ENCODE measurements around the gene ARHGAP31. TPM values are rescaled to one million over a fixed set of nuclear protein-coding genes. Genes with fewer than 3 reads are reported as not detected.

The ARHGAP31 gene
- polyA plus RNA-seq, 3 donors, result 4.7 to 9.8 (median 7.6) TPM

- H3K4me2 ChIP-seq (replicated peaks; ENCODE audit: extremely low read depth, low read length, poor library complexity, severe bottlenecking), result no peak overlapping the region
- TF ChIP-seq CTCF (IDR thresholded peaks at IDR 0.05), result no peak
Observed at GRCh38 chr3:119340446-119340845, 46.3 kb downstream of the ARHGAP31 start.

GRCh38 chr3:119342176-119342575 is 48.0 kb downstream of the ARHGAP31 start:
- TF ChIP-seq CTCF (IDR thresholded peaks at IDR 0.05), result no peak
- no peak overlapping the region for H3K4me2 ChIP-seq (replicated peaks; ENCODE audit: extremely low read depth, low read length, poor library complexity, severe bottlenecking)
- H3K4me1 ChIP-seq (ENCODE audit: control insufficient read depth in 1 of 2, insufficient read depth in 2 of 2, low read length in 2 of 2), result peaks cover 7% of the 10 kb centered on the region in 2 donors
- no peak overlapping the region for H3K27ac Mint-ChIP-seq
- no peaks in the 10 kb centered on the region for H3K79me2 ChIP-seq (ENCODE audit: insufficient read depth, low read length)
- peaks cover 19% of the 10 kb centered on the region for H4K20me1 ChIP-seq (ENCODE audit: insufficient read depth, low read length)
- no peaks in the 10 kb centered on the region for H3K27me3 ChIP-seq (ENCODE audit: control insufficient read depth in 2 of 2, insufficient read depth in 2 of 2, low read length in 2 of 2)
- peaks cover 0 to 14% of the 10 kb centered on the region in 2 donors for H3K36me3 ChIP-seq (replicated peaks in 1 of 2; ENCODE audit: control insufficient read depth in 1 of 2, insufficient read depth in 2 of 2, low read length in 2 of 2)
- no peak overlapping the region for H3K27ac ChIP-seq (ENCODE audit: low read depth in 1 of 2, low read length in 2 of 2)
- peaks cover 2 to 3% of the 10 kb centered on the region in 2 donors for H3K9me3 ChIP-seq (replicated peaks in 1 of 2; ENCODE audit: control insufficient read depth in 1 of 2, insufficient read depth in 1 of 2, low read length in 2 of 2)
- peaks cover 0 to 4% (median 0%) of the 10 kb centered on the region in 3 donors for H3K27me3 Mint-ChIP-seq (ENCODE audit: low read depth in 3 of 3)
- no peak for DNase-seq
- H3K4me3 Mint-ChIP-seq, result no peak overlapping the region
- peaks cover 10 to 20% of the 10 kb centered on the region in 2 donors for H3K36me3 Mint-ChIP-seq
- H3K9me3 Mint-ChIP-seq, result peaks cover 3 to 4% (median 4%) of the 10 kb centered on the region in 7 donors
- WGBS (ENCODE audit: insufficient coverage), result no CpG with 5 or more reads among the region's 1 CpG
- H3K4me1 Mint-ChIP-seq, result peaks cover 11% of the 10 kb centered on the region
- no peak overlapping the region for H3K4me3 ChIP-seq (replicated peaks in 1 of 3; ENCODE audit: low read depth in 2 of 3, low read length in 3 of 3)
- intact Hi-C loops (cut with micrococcal nuclease), result loop anchor here in 1 of 2 donors (10.0 kb wide), 1 partner anchor 47 kb away; the partner anchor contains the start of gene ARHGAP31
- no peak overlapping the region for H3K9ac ChIP-seq (ENCODE audit: insufficient read depth, low read length, poor library complexity, severe bottlenecking)
- no peak overlapping the region for H2AFZ ChIP-seq (ENCODE audit: insufficient read depth, low read depth, low read length, poor library complexity, severe bottlenecking)

More at GRCh38 chr3:119340446-119340845, 46.3 kb downstream of the ARHGAP31 start:
- Histone ChIP-seq H3K36me3 (replicated peaks in 1 of 2; ENCODE audit: control insufficient read depth in 1 of 2, insufficient read depth in 2 of 2, low read length in 2 of 2) (peaks cover 0 to 13% of the 10 kb centered on the region in 2 donors), H2AFZ (ENCODE audit: insufficient read depth, low read depth, low read length, poor library complexity, severe bottlenecking) (no peak overlapping the region), H3K4me1 (ENCODE audit: control insufficient read depth in 1 of 2, insufficient read depth in 2 of 2, low read length in 2 of 2) (peaks cover 7% of the 10 kb centered on the region in 2 donors), H3K9me3 (replicated peaks in 1 of 2; ENCODE audit: control insufficient read depth in 1 of 2, insufficient read depth in 1 of 2, low read length in 2 of 2) (peaks cover 5 to 6% of the 10 kb centered on the region in 2 donors), H3K79me2 (ENCODE audit: insufficient read depth, low read length) (no peaks in the 10 kb centered on the region), H3K27ac (ENCODE audit: low read depth in 1 of 2, low read length in 2 of 2) (no peak overlapping the region), H4K20me1 (ENCODE audit: insufficient read depth, low read length) (peaks cover 11% of the 10 kb centered on the region), H3K27me3 (ENCODE audit: control insufficient read depth in 2 of 2, insufficient read depth in 2 of 2, low read length in 2 of 2) (no peaks in the 10 kb centered on the region), H3K4me3 (replicated peaks in 1 of 3; ENCODE audit: low read depth in 2 of 3, low read length in 3 of 3) (no peak overlapping the region), H3K9ac (ENCODE audit: insufficient read depth, low read length, poor library complexity, severe bottlenecking) (no peak overlapping the region)
- no peak for DNase-seq
- Mint-ChIP-seq H3K36me3 (peaks cover 13 to 22% of the 10 kb centered on the region in 2 donors), H3K9me3 (peaks cover 6 to 10% (median 9%) of the 10 kb centered on the region in 7 donors), H3K27ac (peak overlapping the region in 1 of 7 donors; percentile 37), H3K27me3 (ENCODE audit: low read depth in 3 of 3) (peaks cover 0 to 4% (median 0%) of the 10 kb centered on the region in 3 donors), H3K4me3 (no peak overlapping the region), H3K4me1 (peaks cover 11% of the 10 kb centered on the region)
- no CpG with 5 or more reads among the region's 5 CpGs for WGBS (ENCODE audit: insufficient coverage)
- intact Hi-C loops (cut with micrococcal nuclease), result loop anchor here in 1 of 2 donors (10.0 kb wide), 1 partner anchor 46 kb away; the partner anchor contains the start of gene ARHGAP31
